ENCODE results near the gene NTN1.

Gene NTN1

GRCh38 chr17:9007052-9007714 lies 14.1 kb upstream of the NTN1 start:
- H3K9ac ChIP-seq (ENCODE audit: low read length), result no peak overlapping the region
- H3K4me2 ChIP-seq (ENCODE audit: low read depth, low read length, poor library complexity, severe bottlenecking), result no peak overlapping the region
- H3K27ac ChIP-seq (ENCODE audit: low read depth, low read length), result no peak overlapping the region
- H3K36me3 ChIP-seq (ENCODE audit: low read length), result no peaks in the 10 kb centered on the region
- no peaks in the 10 kb centered on the region for H3K79me2 ChIP-seq (ENCODE audit: insufficient read depth, low read length)
- no peaks in the 10 kb centered on the region for H4K20me1 ChIP-seq (ENCODE audit: low read depth, low read length)
- no peaks in the 10 kb centered on the region for H3K9me2 ChIP-seq (replicated peaks; ENCODE audit: insufficient read depth, low read length)
- no peaks in the 10 kb centered on the region for H3K9me3 ChIP-seq (ENCODE audit: insufficient read depth, low read length)
- no peak for TF ChIP-seq EZH2phosphoT487 (conservative IDR thresholded peaks at IDR 0.05; ENCODE audit: low read length)
- TF ChIP-seq, protein P1, sequence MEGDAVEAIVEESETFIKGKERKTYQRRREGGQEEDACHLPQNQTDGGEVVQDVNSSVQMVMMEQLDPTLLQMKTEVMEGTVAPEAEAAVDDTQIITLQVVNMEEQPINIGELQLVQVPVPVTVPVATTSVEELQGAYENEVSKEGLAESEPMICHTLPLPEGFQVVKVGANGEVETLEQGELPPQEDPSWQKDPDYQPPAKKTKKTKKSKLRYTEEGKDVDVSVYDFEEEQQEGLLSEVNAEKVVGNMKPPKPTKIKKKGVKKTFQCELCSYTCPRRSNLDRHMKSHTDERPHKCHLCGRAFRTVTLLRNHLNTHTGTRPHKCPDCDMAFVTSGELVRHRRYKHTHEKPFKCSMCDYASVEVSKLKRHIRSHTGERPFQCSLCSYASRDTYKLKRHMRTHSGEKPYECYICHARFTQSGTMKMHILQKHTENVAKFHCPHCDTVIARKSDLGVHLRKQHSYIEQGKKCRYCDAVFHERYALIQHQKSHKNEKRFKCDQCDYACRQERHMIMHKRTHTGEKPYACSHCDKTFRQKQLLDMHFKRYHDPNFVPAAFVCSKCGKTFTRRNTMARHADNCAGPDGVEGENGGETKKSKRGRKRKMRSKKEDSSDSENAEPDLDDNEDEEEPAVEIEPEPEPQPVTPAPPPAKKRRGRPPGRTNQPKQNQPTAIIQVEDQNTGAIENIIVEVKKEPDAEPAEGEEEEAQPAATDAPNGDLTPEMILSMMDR (IDR thresholded peaks at IDR 0.05; ENCODE audit: insufficient read depth, low read length, poor library complexity, severe bottlenecking), result no peak
- no peak overlapping the region for H2AFZ ChIP-seq (ENCODE audit: low read depth, low read length, severe bottlenecking)
- no peaks in the 10 kb centered on the region for H3F3A ChIP-seq (ENCODE audit: insufficient read depth)
- H3K4me3 ChIP-seq (ENCODE audit: insufficient read depth, low read length, poor library complexity, severe bottlenecking), result no peak overlapping the region
- no peaks in the 10 kb centered on the region for H3K27me3 ChIP-seq (ENCODE audit: low read length)

DNA sequence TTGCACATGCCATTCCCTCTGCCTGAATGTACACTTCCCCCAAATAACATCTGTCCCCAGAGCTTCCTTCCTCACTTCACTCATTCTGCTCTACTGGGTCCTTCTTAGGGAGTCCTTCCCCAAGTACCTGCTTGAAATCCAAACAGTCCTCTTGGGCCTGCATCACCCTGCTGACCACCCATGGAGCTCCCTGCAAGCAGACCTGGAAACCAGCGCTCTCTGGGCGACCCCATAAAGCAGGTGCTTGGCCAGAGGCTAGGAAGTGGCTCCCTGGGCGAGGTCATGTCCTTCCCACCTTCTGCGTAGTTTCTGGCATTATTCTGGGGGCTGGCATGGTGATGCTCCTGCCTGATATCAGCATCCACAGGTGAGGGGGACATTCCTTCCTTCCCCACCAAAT lies 12.2 kb upstream of the NTN1 start:
- Histone ChIP-seq H3K27me3 (ENCODE audit: low read length) (no peaks in the 10 kb centered on the region), H3K4me3 (ENCODE audit: insufficient read depth, low read length, poor library complexity, severe bottlenecking) (no peak overlapping the region), H3K4me2 (ENCODE audit: low read depth, low read length, poor library complexity, severe bottlenecking) (no peak overlapping the region), H2AFZ (ENCODE audit: low read depth, low read length, severe bottlenecking) (no peak overlapping the region), H3K36me3 (ENCODE audit: low read length) (no peaks in the 10 kb centered on the region), H3K9me2 (replicated peaks; ENCODE audit: insufficient read depth, low read length) (no peaks in the 10 kb centered on the region), H3K9ac (ENCODE audit: low read length) (no peak overlapping the region), H3F3A (ENCODE audit: insufficient read depth) (no peaks in the 10 kb centered on the region), H3K79me2 (ENCODE audit: insufficient read depth, low read length) (no peaks in the 10 kb centered on the region), H3K9me3 (ENCODE audit: insufficient read depth, low read length) (no peaks in the 10 kb centered on the region), H4K20me1 (ENCODE audit: low read depth, low read length) (no peaks in the 10 kb centered on the region), H3K27ac (ENCODE audit: low read depth, low read length) (no peak overlapping the region)
- TF ChIP-seq, protein P1 (IDR thresholded peaks at IDR 0.05; ENCODE audit: insufficient read depth, low read length, poor library complexity, severe bottlenecking), result no peak
- TF ChIP-seq EZH2phosphoT487 (conservative IDR thresholded peaks at IDR 0.05; ENCODE audit: low read length), result no peak

- Histone ChIP-seq H3K79me2 (ENCODE audit: insufficient read depth, low read length) (no peaks in the 10 kb centered on the region), H3K4me2 (ENCODE audit: low read depth, low read length, poor library complexity, severe bottlenecking) (no peak overlapping the region), H3K4me3 (ENCODE audit: insufficient read depth, low read length, poor library complexity, severe bottlenecking) (no peak overlapping the region), H3K9me3 (ENCODE audit: insufficient read depth, low read length) (no peaks in the 10 kb centered on the region), H4K20me1 (ENCODE audit: low read depth, low read length) (no peaks in the 10 kb centered on the region), H3K27ac (ENCODE audit: low read depth, low read length) (no peak overlapping the region), H3K9ac (ENCODE audit: low read length) (no peak overlapping the region), H3K9me2 (replicated peaks; ENCODE audit: insufficient read depth, low read length) (no peaks in the 10 kb centered on the region), H3K27me3 (ENCODE audit: low read length) (no peaks in the 10 kb centered on the region), H2AFZ (ENCODE audit: low read depth, low read length, severe bottlenecking) (no peak overlapping the region), H3K36me3 (ENCODE audit: low read length) (no peaks in the 10 kb centered on the region), H3F3A (ENCODE audit: insufficient read depth) (no peaks in the 10 kb centered on the region)
- TF ChIP-seq, protein P1 (IDR thresholded peaks at IDR 0.05; ENCODE audit: insufficient read depth, low read length, poor library complexity, severe bottlenecking), result no peak
Observed at GRCh38 chr17:9009737-9010136, 11.6 kb upstream of the NTN1 start.

Measured in SU-DHL-6 (cell line).